Fibroblast of villous mesenchyme (primary cell): ENCODE measurements around the gene ANKRD60. TPM values are rescaled to one million over a fixed set of nuclear protein-coding genes. Genes with fewer than 3 reads are reported as not detected.

Experiments used
- DNase-seq: peaks from one replicate; pipeline ENCODE4 v3.0.0-alpha.2; 2010; ENCODE audit warnings: low read depth
- H3K4me3 ChIP-seq: 2 replicates; pipeline ENCODE4 v1.5.1; 2011; ENCODE audit warnings: low read depth, mild to moderate bottlenecking, low read length
- total RNA-seq: library from RNA; depleted of rRNA; stranded (reverse); fragments of >200 nt; gene quantifications from 2 replicates; pipeline ENCODE4 v1.2.3, GENCODE V29; 2012
- TF ChIP-seq, protein P1 (sequence below): IDR thresholded peaks from 2 replicates; pipeline ENCODE4 v1.5.1; 2012; ENCODE audit warnings: low read depth, mild to moderate bottlenecking, low read length; ENCODE audit not compliant: insufficient read depth

The ANKRD60 gene
- total RNA-seq, 1 donor = not detected

- TF ChIP-seq, protein P1, sequence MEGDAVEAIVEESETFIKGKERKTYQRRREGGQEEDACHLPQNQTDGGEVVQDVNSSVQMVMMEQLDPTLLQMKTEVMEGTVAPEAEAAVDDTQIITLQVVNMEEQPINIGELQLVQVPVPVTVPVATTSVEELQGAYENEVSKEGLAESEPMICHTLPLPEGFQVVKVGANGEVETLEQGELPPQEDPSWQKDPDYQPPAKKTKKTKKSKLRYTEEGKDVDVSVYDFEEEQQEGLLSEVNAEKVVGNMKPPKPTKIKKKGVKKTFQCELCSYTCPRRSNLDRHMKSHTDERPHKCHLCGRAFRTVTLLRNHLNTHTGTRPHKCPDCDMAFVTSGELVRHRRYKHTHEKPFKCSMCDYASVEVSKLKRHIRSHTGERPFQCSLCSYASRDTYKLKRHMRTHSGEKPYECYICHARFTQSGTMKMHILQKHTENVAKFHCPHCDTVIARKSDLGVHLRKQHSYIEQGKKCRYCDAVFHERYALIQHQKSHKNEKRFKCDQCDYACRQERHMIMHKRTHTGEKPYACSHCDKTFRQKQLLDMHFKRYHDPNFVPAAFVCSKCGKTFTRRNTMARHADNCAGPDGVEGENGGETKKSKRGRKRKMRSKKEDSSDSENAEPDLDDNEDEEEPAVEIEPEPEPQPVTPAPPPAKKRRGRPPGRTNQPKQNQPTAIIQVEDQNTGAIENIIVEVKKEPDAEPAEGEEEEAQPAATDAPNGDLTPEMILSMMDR = no peak
- no peak for DNase-seq
- H3K4me3 ChIP-seq = no peak overlapping the region
Observed at GRCh38 chr20:58167759-58168158, 60.7 kb downstream of the ANKRD60 start.

Other genes starting within 250 kb of the ANKRD60 start
- gene RAB22A, start 81.1 kb upstream of the ANKRD60 start, total RNA-seq = 15.1 and 20.7 TPM in 2 replicates
- gene VAPB, start 160.6 kb upstream of the ANKRD60 start, total RNA-seq = 12.2 and 15.1 TPM in 2 replicates